Adrenal gland (tissue), 5 donors: ENCODE data around the gene RNF41.

ENCODE experiments used
- POLR2A ChIP-seq, 2 donors: fragments of 450-650 bp; IDR thresholded peaks; one replicate each; pipeline ENCODE4 v1.6.1; 2017; ENCODE audit warnings: antibody characterized with exemption in 2 of 2, mild to moderate bottlenecking in 2 of 2, moderate library complexity in 1 of 2
- TF ChIP-seq, protein P1 (sequence below), 6 experiments: fragments of 450-650 bp in 4 of 6; fragments of 200-600 bp in 2 of 6; sonication (generic) in 1 of 6; IDR thresholded peaks; 1 replicate in 5 of 6; 2 replicates in 1 of 6; pipeline versions ENCODE4 v1.5.1 to v1.8.0; 2016 to 2021; ENCODE audit warnings: antibody characterized with exemption in 6 of 6, mild to moderate bottlenecking in 2 of 6, moderate library complexity in 1 of 6
- donor health status: DM: no; HTN: no; CAD: no.

- TF ChIP-seq, protein P1, sequence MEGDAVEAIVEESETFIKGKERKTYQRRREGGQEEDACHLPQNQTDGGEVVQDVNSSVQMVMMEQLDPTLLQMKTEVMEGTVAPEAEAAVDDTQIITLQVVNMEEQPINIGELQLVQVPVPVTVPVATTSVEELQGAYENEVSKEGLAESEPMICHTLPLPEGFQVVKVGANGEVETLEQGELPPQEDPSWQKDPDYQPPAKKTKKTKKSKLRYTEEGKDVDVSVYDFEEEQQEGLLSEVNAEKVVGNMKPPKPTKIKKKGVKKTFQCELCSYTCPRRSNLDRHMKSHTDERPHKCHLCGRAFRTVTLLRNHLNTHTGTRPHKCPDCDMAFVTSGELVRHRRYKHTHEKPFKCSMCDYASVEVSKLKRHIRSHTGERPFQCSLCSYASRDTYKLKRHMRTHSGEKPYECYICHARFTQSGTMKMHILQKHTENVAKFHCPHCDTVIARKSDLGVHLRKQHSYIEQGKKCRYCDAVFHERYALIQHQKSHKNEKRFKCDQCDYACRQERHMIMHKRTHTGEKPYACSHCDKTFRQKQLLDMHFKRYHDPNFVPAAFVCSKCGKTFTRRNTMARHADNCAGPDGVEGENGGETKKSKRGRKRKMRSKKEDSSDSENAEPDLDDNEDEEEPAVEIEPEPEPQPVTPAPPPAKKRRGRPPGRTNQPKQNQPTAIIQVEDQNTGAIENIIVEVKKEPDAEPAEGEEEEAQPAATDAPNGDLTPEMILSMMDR (IDR thresholded peaks at IDR 0.05) = peak; percentile 81 to 93 (median 84)
- TF ChIP-seq POLR2A (IDR thresholded peaks at IDR 0.05) = peak in 1 of 2 donors; percentile 59
Observed at GRCh38 chr12:56224102-56224701, 2.5 kb upstream of the RNF41 start, which contains the start of gene NABP2.
